ENCODE results near the gene LYSMD2. TPM values are rescaled to one million over a fixed set of nuclear protein-coding genes. Genes with fewer than 3 reads are reported as not detected.

LYSMD2 gene
- total RNA-seq, 2 experiments from 2014 or later: 17.4 TPM

- H3K36me3 Mint-ChIP-seq (ENCODE audit: low read depth): no peaks in the 10 kb centered on the region
- CTCF ChIA-PET: interaction anchor here (0.7 to 1.1 kb wide), 2 partner anchors 54 to 96 kb away, joined by 3 read pairs; no protein-coding TSS in a partner anchor
- TF ChIP-seq CTCF (IDR thresholded peaks at IDR 0.05): no peak
- no peaks in the 10 kb centered on the region for H3K27me3 ChIP-seq (ENCODE audit: control insufficient read depth in 1 of 2, insufficient read depth in 2 of 2, low read length in 2 of 2)
- intact Hi-C loops (cut with DNase I, micrococcal nuclease): loop anchor here in 1 of 2 experiments (2.0 kb wide), 1 partner anchor 14 kb away; no protein-coding TSS in a partner anchor
- H3K4me3 ChIP-seq (ENCODE audit: low read length): no peak overlapping the region
- H3K27ac ChIP-seq (ENCODE audit: low read depth in 1 of 2, low read length in 2 of 2): no peak overlapping the region
- H3K4me3 Mint-ChIP-seq: peak overlapping the region; percentile 88
- H3K27me3 Mint-ChIP-seq: no peaks in the 10 kb centered on the region
- peaks cover 51% of the 10 kb centered on the region for H3K4me1 Mint-ChIP-seq (ENCODE audit: low read depth)
- no peak for ATAC-seq (ENCODE audit: poor library complexity)
- DNase-seq: peak in 1 of 14 experiments; percentile 17
- POLR2A ChIA-PET: interaction anchor here (1.2 to 6.4 kb wide), 3 partner anchors 15 to 71 kb away, joined by 3 to 45 read pairs (median 10); partner anchors contain the start of genes LYSMD2 and SCG3
- no peaks in the 10 kb centered on the region for H3K36me3 ChIP-seq (ENCODE audit: insufficient read depth, low read length)
- H3K27ac Mint-ChIP-seq: no peak overlapping the region
- no peaks in the 10 kb centered on the region for H3K9me3 Mint-ChIP-seq
- H3K9me3 ChIP-seq (ENCODE audit: control insufficient read depth in 1 of 2, insufficient read depth in 1 of 2, low read length in 2 of 2): no peaks in the 10 kb centered on the region
- peaks cover 15% of the 10 kb centered on the region for H3K4me1 ChIP-seq (ENCODE audit: insufficient read depth, low read length)
Observed at GRCh38 chr15:51752888-51753287, 15.4 kb upstream of the LYSMD2 start.

GRCh38 chr15:51751697-51752683, 14.5 kb upstream of the LYSMD2 start:
- no peaks in the 10 kb centered on the region for H3K36me3 Mint-ChIP-seq (ENCODE audit: low read depth)
- H3K4me3 Mint-ChIP-seq: peak overlapping the region; percentile 88
- Histone ChIP-seq H3K36me3 (ENCODE audit: insufficient read depth, low read length) (no peaks in the 10 kb centered on the region), H3K27me3 (ENCODE audit: control insufficient read depth in 1 of 2, insufficient read depth in 2 of 2, low read length in 2 of 2) (no peaks in the 10 kb centered on the region), H3K4me3 (ENCODE audit: low read length) (peak overlapping the region; percentile 63), H3K4me1 (ENCODE audit: insufficient read depth, low read length) (peaks cover 15% of the 10 kb centered on the region), H3K9me3 (ENCODE audit: control insufficient read depth in 1 of 2, insufficient read depth in 1 of 2, low read length in 2 of 2) (no peaks in the 10 kb centered on the region), H3K27ac (ENCODE audit: low read depth in 1 of 2, low read length in 2 of 2) (no peak overlapping the region)
- ChIA-PET CTCF (interaction anchor here (0.9 to 1.3 kb wide), 2 partner anchors 24 to 102 kb away, joined by 3 to 6 read pairs; no protein-coding TSS in a partner anchor), POLR2A (interaction anchor here (0.6 to 6.4 kb wide), 5 partner anchors 15 to 165 kb away, joined by 3 to 45 read pairs (median 4); partner anchors contain the start of genes LYSMD2, SCG3 and TMOD3)
- ATAC-seq (ENCODE audit: poor library complexity) (peak; percentile 43), DNase-seq (peak in 3 of 14 experiments; percentile 21 to 42 (median 25))
- H3K27me3 Mint-ChIP-seq: no peaks in the 10 kb centered on the region
- peaks cover 51% of the 10 kb centered on the region for H3K4me1 Mint-ChIP-seq (ENCODE audit: low read depth)
- TF ChIP-seq CTCF (IDR thresholded peaks at IDR 0.05): no peak
- intact Hi-C loops (cut with DNase I, micrococcal nuclease): loop anchor here (2.0 kb wide), 2 partner anchors 13 to 21 kb away; no protein-coding TSS in a partner anchor
- H3K9me3 Mint-ChIP-seq: no peaks in the 10 kb centered on the region
- no peak overlapping the region for H3K27ac Mint-ChIP-seq

Measured in CD4-positive, alpha-beta T cell (primary cell).